ENCODE results near the gene XRN2.

DNA sequence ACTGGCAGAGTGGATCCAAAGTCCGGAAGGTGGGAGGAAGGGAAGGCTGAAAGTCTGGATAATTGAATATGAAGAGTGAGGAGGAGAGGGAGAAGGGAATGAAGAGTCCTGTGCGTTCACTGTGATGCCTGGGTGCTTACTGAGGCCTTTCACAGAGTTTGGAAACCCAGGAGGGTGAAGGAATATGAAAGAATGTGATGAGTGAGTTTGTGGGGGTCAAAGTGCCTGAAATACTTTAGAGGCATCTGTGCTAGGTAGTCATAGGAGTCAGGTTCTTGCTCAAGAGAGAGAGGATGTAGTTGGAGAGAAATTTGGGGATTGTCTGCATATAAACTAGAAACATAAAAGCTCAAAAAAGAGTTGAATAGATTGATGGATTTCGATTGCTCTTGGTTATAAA lies 73.5 kb downstream of the XRN2 start:
- no peak for TF ChIP-seq GATA2 (IDR thresholded peaks at IDR 0.05; ENCODE audit: low read depth, low read length)
- TF ChIP-seq GATA3 (IDR thresholded peaks at IDR 0.05; ENCODE audit: low read depth, low read length), result no peak
